Keratinocyte (primary cell): ENCODE results near the gene ZNRF4. TPM values are rescaled to one million over a fixed set of nuclear protein-coding genes. Genes with fewer than 3 reads are reported as not detected.

Experiments
- DNase-seq: peaks from one replicate; pipeline ENCODE4 v3.0.0-alpha.2; 2011; ENCODE audit warnings: low read depth, missing footprints, low spot score
- FAIRE-seq: peaks from 2 replicates; lab custom pipeline; 2011; peaks lifted over from hg19 to GRCh38; lab: Jason Lieb, UNC
- H2AFZ ChIP-seq: 2 replicates; pipeline ENCODE4 v1.6.0; 2012; ENCODE audit warnings: low read length, control low read depth, inconsistent platforms; ENCODE audit not compliant: control insufficient read depth
- H3K27ac ChIP-seq: 2 replicates; pipeline ENCODE4 v1.5.1; 2011; ENCODE audit warnings: low read length; ENCODE audit not compliant: control insufficient read depth, insufficient read depth
- H3K27me3 ChIP-seq: 3 replicates; pipeline ENCODE4 v1.6.0; 2011; ENCODE audit warnings: low read length; ENCODE audit not compliant: control insufficient read depth, insufficient read depth; ENCODE audit errors: extremely low read depth
- H3K36me3 ChIP-seq, 2 experiments: 2 replicates in 1 of 2; 3 replicates in 1 of 2; pipeline ENCODE4 v1.5.1; 2011; ENCODE audit warnings: low read length in 2 of 2, mild to moderate bottlenecking in 1 of 2; ENCODE audit not compliant: control insufficient read depth in 2 of 2, insufficient read depth in 2 of 2; ENCODE audit errors: extremely low read depth in 1 of 2
- H3K4me1 ChIP-seq: 3 replicates; pipeline ENCODE4 v1.5.1; 2011; ENCODE audit warnings: low read length; ENCODE audit not compliant: control insufficient read depth, insufficient read depth; ENCODE audit errors: extremely low read depth
- H3K4me2 ChIP-seq: 3 replicates; pipeline ENCODE4 v1.6.0; 2011; ENCODE audit warnings: low read depth, low read length; ENCODE audit not compliant: control insufficient read depth, insufficient read depth; ENCODE audit errors: extremely low read depth
- H3K4me3 ChIP-seq, 3 experiments: fragments of 200-600 bp in 1 of 3; sonication (generic) in 1 of 3; 2 replicates in 2 of 3; 3 replicates in 1 of 3; pipeline ENCODE4 v1.5.1; 2011 to 2016; ENCODE audit warnings: low read length in 3 of 3, mild to moderate bottlenecking in 3 of 3, control low read depth in 2 of 3, inconsistent platforms in 1 of 3, low read depth in 1 of 3, mixed read lengths in 1 of 3, mixed run types in 1 of 3, moderate library complexity in 1 of 3; ENCODE audit not compliant: control insufficient read depth in 2 of 3, insufficient read depth in 2 of 3; ENCODE audit errors: extremely low read depth in 1 of 3
- H3K79me2 ChIP-seq: 2 replicates; pipeline ENCODE4 v1.6.0; 2012; ENCODE audit warnings: low read length; ENCODE audit not compliant: control insufficient read depth, insufficient read depth
- H3K9ac ChIP-seq: 3 replicates; pipeline ENCODE4 v1.6.0; 2011; ENCODE audit warnings: low read length; ENCODE audit not compliant: control insufficient read depth, insufficient read depth; ENCODE audit errors: extremely low read depth
- H3K9me1 ChIP-seq: 3 replicates; pipeline ENCODE4 v1.6.0; 2011; ENCODE audit warnings: low read length; ENCODE audit not compliant: control insufficient read depth, insufficient read depth; ENCODE audit errors: extremely low read depth
- H3K9me3 ChIP-seq: 2 replicates; pipeline ENCODE4 v1.5.1; 2012; ENCODE audit warnings: low read depth, low read length; ENCODE audit not compliant: control insufficient read depth
- H4K20me1 ChIP-seq: 3 replicates; pipeline ENCODE4 v1.6.0; 2011; ENCODE audit warnings: low read length; ENCODE audit not compliant: control insufficient read depth, insufficient read depth; ENCODE audit errors: extremely low read depth
- CTCF ChIP-seq, 3 experiments: IDR thresholded peaks in 1 of 3; conservative IDR thresholded peaks in 1 of 3; optimal IDR thresholded peaks in 1 of 3; 2 replicates in 2 of 3; 3 replicates in 1 of 3; pipeline versions ENCODE3 to v1.5.1; 2011; ENCODE audit warnings: low read length in 3 of 3, mild to moderate bottlenecking in 3 of 3, moderate library complexity in 2 of 3, control low read depth in 1 of 3, inconsistent platforms in 1 of 3; ENCODE audit not compliant: insufficient read depth in 2 of 3; ENCODE audit errors: extremely low read depth in 1 of 3
- EZH2 ChIP-seq: IDR thresholded peaks from one replicate; pipeline ENCODE4 v1.6.1; 2012; ENCODE audit warnings: inconsistent platforms, mild to moderate bottlenecking, low read length, moderate library complexity
- dilution Hi-C: fragments of 300-500 bp; cut with MboI; formaldehyde crosslinking; loops from one replicate; pipeline ENCODE4 v1.7.0; 2020; ENCODE audit warnings: low sequenced_read_pairs; ENCODE audit not compliant: extremely low pct_ligation_motif_present
- polyA plus RNA-seq, 5 experiments: library from polyadenylated mRNA; depleted of rRNA in 3 of 5; stranded (reverse) in 3 of 5; stranded (forward) in 1 of 5; unstranded in 1 of 5; fragments of >200 nt; gene quantifications; 1 replicate in 1 of 5; 2 replicates in 3 of 5; 3 replicates in 1 of 5; pipeline versions ENCODE4 v1.2.1 to v1.2.3, GENCODE V29; 2011 to 2012; ENCODE audit warnings: missing spikeins in 2 of 5, low read depth in 1 of 5, low replicate concordance in 1 of 5

ZNRF4 gene
- polyA plus RNA-seq, 1 donor (not counting 4 experiments of a cell fraction or from before 2014, with no cell fraction given): not detected

GRCh38 chr19:5448374-5448773 lies 6.8 kb upstream of the ZNRF4 start:
- peaks cover 3% of the 10 kb centered on the region for H3K9me3 ChIP-seq
- H3K36me3 ChIP-seq: no peaks in the 10 kb centered on the region
- H3K9me1 ChIP-seq: no peaks in the 10 kb centered on the region
- no peak overlapping the region for H2AFZ ChIP-seq
- no peaks in the 10 kb centered on the region for H3K79me2 ChIP-seq
- peaks cover 30% of the 10 kb centered on the region for H3K27me3 ChIP-seq
- DNase-seq (no peak), FAIRE-seq (no peak)
- H3K4me2 ChIP-seq: no peak overlapping the region
- H3K4me3 ChIP-seq: no peak overlapping the region
- H3K9ac ChIP-seq: no peak overlapping the region
- no peaks in the 10 kb centered on the region for H3K4me1 ChIP-seq
- dilution Hi-C loops: no loop called here
- H3K27ac ChIP-seq: no peak overlapping the region
- TF ChIP-seq CTCF (optimal IDR thresholded peaks at IDR 0.05 in 1 of 3, IDR thresholded peaks at IDR 0.05 in 1 of 3, conservative IDR thresholded peaks at IDR 0.05 in 1 of 3; ENCODE audit: extremely low read depth in 1 of 3, insufficient read depth in 2 of 3, low read length in 3 of 3) (no peak), EZH2 (no peak)
- H4K20me1 ChIP-seq: no peaks in the 10 kb centered on the region

GRCh38 chr19:5450482-5451126 lies 4.6 kb upstream of the ZNRF4 start:
- dilution Hi-C loops: no loop called here
- Histone ChIP-seq H3K9me1 (no peaks in the 10 kb centered on the region), H3K9me3 (peaks cover 3% of the 10 kb centered on the region), H3K79me2 (no peaks in the 10 kb centered on the region), H3K4me2 (no peak overlapping the region), H3K27ac (no peak overlapping the region), H3K27me3 (peaks cover 30% of the 10 kb centered on the region), H4K20me1 (no peaks in the 10 kb centered on the region), H3K36me3 (no peaks in the 10 kb centered on the region), H3K4me3 (no peak overlapping the region), H3K4me1 (no peaks in the 10 kb centered on the region), H3K9ac (no peak overlapping the region), H2AFZ (no peak overlapping the region)
- TF ChIP-seq CTCF (optimal IDR thresholded peaks at IDR 0.05 in 1 of 3, IDR thresholded peaks at IDR 0.05 in 1 of 3, conservative IDR thresholded peaks at IDR 0.05 in 1 of 3; ENCODE audit: extremely low read depth in 1 of 3, insufficient read depth in 2 of 3, low read length in 3 of 3) (no peak), EZH2 (no peak)
- DNase-seq (no peak), FAIRE-seq (no peak)
